ENCODE data around the gene USHBP1. TPM values are rescaled to one million over a fixed set of nuclear protein-coding genes. Genes with fewer than 3 reads are reported as not detected.

The USHBP1 gene
- total and polyA plus RNA-seq, 4 donors, result 6.2 to 12.3 (median 11.6) TPM

- Histone ChIP-seq H3K27me3 (ENCODE audit: control insufficient read depth in 3 of 3, insufficient read depth in 3 of 3, low read length in 2 of 3) (no peaks in the 10 kb centered on the region), H3K9ac (ENCODE audit: insufficient read depth in 1 of 2, low read length in 2 of 2) (no peak overlapping the region), H3K36me3 (ENCODE audit: control insufficient read depth in 4 of 4, insufficient read depth in 4 of 4, low read length in 4 of 4) (peaks cover 0 to 8% (median 2%) of the 10 kb centered on the region in 4 donors), H3K4me3 (no peak overlapping the region), H3K4me1 (ENCODE audit: control insufficient read depth in 5 of 5, insufficient read depth in 5 of 5, low read length in 5 of 5) (peaks cover 0 to 6% (median 0%) of the 10 kb centered on the region in 5 donors), H3K9me3 (ENCODE audit: control insufficient read depth in 4 of 4, insufficient read depth in 3 of 4, low read length in 3 of 4) (peaks cover 0 to 3% (median 0%) of the 10 kb centered on the region in 4 donors), H3K27ac (ENCODE audit: low read depth in 1 of 2, low read length in 1 of 2) (no peak overlapping the region)
- TF ChIP-seq CTCF (IDR thresholded peaks at IDR 0.05; ENCODE audit: control extremely low read depth, extremely low read depth), result no peak
- DNase-seq, result no peak
- WGBS, 2 donors, result 93 to 95% methylated on average over 14 of the region's 14 CpGs
- ATAC-seq (ENCODE audit: insufficient read depth, low FRiP score), result no peak
Observed at GRCh38 chr19:17293605-17294004, 29.1 kb upstream of the USHBP1 start.

GRCh38 chr19:17292301-17293074 lies 27.9 kb upstream of the USHBP1 start:
- TF ChIP-seq CTCF (IDR thresholded peaks at IDR 0.05; ENCODE audit: control extremely low read depth, extremely low read depth), result peak; percentile 79
- DNase-seq, result peak; percentile 84 to 85 (median 84)
- Histone ChIP-seq H3K4me1 (ENCODE audit: control insufficient read depth in 5 of 5, insufficient read depth in 5 of 5, low read length in 5 of 5) (peaks cover 0 to 6% (median 0%) of the 10 kb centered on the region in 5 donors), H3K27me3 (ENCODE audit: control insufficient read depth in 3 of 3, insufficient read depth in 3 of 3, low read length in 2 of 3) (no peaks in the 10 kb centered on the region), H3K36me3 (ENCODE audit: control insufficient read depth in 4 of 4, insufficient read depth in 4 of 4, low read length in 4 of 4) (peaks cover 0 to 4% (median 0%) of the 10 kb centered on the region in 4 donors), H3K9me3 (ENCODE audit: control insufficient read depth in 4 of 4, insufficient read depth in 3 of 4, low read length in 3 of 4) (no peaks in the 10 kb centered on the region), H3K27ac (ENCODE audit: low read depth in 1 of 2, low read length in 1 of 2) (peak overlapping the region in 1 of 2 donors; percentile 62), H3K9ac (ENCODE audit: insufficient read depth in 1 of 2, low read length in 2 of 2) (no peak overlapping the region), H3K4me3 (peak overlapping the region; percentile 2)
- peak; percentile 82 for ATAC-seq (ENCODE audit: insufficient read depth, low FRiP score)
- 4 to 5% methylated on average over 35 to 46 of the region's 46 CpGs for WGBS, 2 donors

GRCh38 chr19:17289489-17289888 lies 24.9 kb upstream of the USHBP1 start:
- WGBS, 2 donors, result 15 to 20% methylated on average over 22 of the region's 22 CpGs
- Histone ChIP-seq H3K4me3 (no peak overlapping the region), H3K27ac (ENCODE audit: low read depth in 1 of 2, low read length in 1 of 2) (no peak overlapping the region), H3K9ac (ENCODE audit: insufficient read depth in 1 of 2, low read length in 2 of 2) (no peak overlapping the region), H3K36me3 (ENCODE audit: control insufficient read depth in 4 of 4, insufficient read depth in 4 of 4, low read length in 4 of 4) (no peaks in the 10 kb centered on the region), H3K4me1 (ENCODE audit: control insufficient read depth in 5 of 5, insufficient read depth in 5 of 5, low read length in 5 of 5) (peaks cover 0 to 6% (median 0%) of the 10 kb centered on the region in 5 donors), H3K27me3 (ENCODE audit: control insufficient read depth in 3 of 3, insufficient read depth in 3 of 3, low read length in 2 of 3) (no peaks in the 10 kb centered on the region), H3K9me3 (ENCODE audit: control insufficient read depth in 4 of 4, insufficient read depth in 3 of 4, low read length in 3 of 4) (no peaks in the 10 kb centered on the region)
- ATAC-seq (ENCODE audit: insufficient read depth, low FRiP score) (no peak), DNase-seq (peak; percentile 47 to 82 (median 68))
- TF ChIP-seq CTCF (IDR thresholded peaks at IDR 0.05; ENCODE audit: control extremely low read depth, extremely low read depth), result no peak

All from lung (tissue), 12 donors.